ENCODE measurements around the gene RTKN2. TPM values are rescaled to one million over a fixed set of nuclear protein-coding genes. Genes with fewer than 3 reads are reported as not detected.
"Not testable (repeated sequence)": the region's sequence is repeated elsewhere in the genome, so short reads cannot be mapped to it uniquely, and the experiment has no call there.

Gene RTKN2, protein sequence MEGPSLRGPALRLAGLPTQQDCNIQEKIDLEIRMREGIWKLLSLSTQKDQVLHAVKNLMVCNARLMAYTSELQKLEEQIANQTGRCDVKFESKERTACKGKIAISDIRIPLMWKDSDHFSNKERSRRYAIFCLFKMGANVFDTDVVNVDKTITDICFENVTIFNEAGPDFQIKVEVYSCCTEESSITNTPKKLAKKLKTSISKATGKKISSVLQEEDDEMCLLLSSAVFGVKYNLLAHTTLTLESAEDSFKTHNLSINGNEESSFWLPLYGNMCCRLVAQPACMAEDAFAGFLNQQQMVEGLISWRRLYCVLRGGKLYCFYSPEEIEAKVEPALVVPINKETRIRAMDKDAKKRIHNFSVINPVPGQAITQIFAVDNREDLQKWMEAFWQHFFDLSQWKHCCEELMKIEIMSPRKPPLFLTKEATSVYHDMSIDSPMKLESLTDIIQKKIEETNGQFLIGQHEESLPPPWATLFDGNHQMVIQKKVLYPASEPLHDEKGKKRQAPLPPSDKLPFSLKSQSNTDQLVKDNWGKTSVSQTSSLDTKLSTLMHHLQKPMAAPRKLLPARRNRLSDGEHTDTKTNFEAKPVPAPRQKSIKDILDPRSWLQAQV
- total RNA-seq: 1 to 10 TPM; 3.6 to 4.1 TPM

DNA sequence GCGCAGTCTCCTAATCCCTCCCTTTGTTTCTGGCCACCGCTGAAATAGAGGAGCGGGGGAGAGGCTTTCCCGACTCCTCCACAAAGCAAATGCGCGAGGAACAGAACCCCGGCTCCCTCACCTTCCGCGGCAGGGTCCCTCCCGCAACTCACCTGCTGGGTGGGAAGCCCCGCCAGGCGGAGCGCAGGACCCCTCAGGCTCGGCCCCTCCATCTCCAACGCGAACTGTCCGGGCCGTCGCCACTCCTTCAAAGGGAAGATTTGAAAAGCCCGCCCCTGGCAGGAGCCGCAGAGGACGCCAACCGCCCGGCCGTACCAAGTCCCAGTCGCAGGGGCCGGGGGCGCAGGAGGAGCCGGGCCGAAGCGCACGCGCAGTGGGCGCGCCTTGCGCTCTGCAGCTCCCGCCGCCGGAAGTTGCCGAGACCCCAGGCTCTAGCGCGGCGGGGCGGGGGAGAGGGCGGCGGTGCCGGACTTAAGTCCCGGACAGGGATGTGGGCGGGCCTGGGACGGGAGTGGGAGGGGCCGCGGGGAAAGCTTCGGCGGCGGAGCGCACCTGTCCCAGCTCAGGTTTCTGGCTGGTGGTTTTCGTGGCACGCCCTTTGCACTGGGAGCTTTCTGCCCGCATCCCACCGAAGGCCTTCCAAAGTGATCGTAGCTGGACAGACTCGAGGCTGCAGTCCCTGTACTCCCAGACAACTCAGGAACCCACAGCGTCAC, at the start of gene RTKN2:
Gene RTKN2, minus strand, starts transcription at position 446 of the 716 bp plus-strand sequence. Its CDS starts 234 bp downstream, at position 212.
- Mint-ChIP-seq H3K4me3 (peak within 1 kb of the TSS; percentile 84), H3K27me3 (peaks cover 45% of the 10 kb centered on the region), H3K36me3 (no peaks in the 10 kb centered on the region), H3K27ac (peak within 1 kb of the TSS; percentile 17), H3K4me1 (peaks cover 13% of the 10 kb centered on the region), H3K9me3 (no peaks in the 10 kb centered on the region)
- DNase-seq (peak; percentile 79), ATAC-seq (ENCODE audit: low read depth) (peak; percentile 81)
- POLR2A ChIA-PET: interaction anchor here (1.3 kb wide), 1 partner anchor 230 kb away, joined by 4 read pairs; no protein-coding TSS in a partner anchor

DNA sequence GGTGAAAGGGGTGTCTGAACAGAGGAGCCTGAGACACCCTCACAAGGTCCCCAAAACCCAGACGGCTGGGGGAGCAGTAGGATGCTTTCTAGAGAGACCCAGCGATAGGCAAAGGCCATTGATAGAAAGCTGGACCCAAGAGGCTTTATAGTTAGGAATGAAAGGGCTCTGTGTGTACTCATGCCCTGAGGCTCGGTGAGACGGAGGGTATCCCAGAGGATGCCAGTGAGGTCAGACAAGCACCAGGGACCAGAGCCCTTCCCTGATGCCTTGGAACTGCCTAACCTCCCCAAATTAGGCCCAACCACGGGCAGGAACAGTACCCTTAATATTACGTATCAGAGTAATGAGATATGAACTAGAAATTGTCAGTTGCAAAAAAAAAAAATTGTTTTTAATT, 48.6 kb upstream of the RTKN2 start:
- Mint-ChIP-seq H3K4me1 (no peaks in the 10 kb centered on the region), H3K36me3 (no peaks in the 10 kb centered on the region), H3K9me3 (no peaks in the 10 kb centered on the region), H3K27ac (no peak overlapping the region), H3K27me3 (peaks cover 8% of the 10 kb centered on the region), H3K4me3 (no peak overlapping the region)
- no peak for DNase-seq
- POLR2A ChIA-PET: no interaction called here
- ATAC-seq (ENCODE audit: low read depth): no peak

DNA sequence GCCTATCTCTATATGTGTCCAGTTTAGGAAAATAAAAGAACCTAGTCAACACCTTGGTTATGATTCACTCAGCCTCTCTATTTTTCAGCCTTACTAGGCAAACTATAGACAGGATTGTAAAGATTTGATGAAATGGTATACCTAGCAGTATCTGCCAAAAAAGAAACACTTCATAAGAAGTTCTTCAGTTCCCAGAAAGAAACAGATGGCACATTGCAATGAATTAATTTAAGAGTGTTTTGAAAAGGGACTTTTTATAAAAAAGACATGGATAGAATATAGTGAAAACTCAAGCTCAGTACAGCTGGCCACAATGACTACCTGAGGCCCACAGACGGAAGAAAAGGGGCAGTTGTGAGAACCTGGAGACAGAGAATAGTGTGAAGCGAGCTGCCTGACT, 40.6 kb upstream of the RTKN2 start:
- POLR2A ChIA-PET: no interaction called here
- Mint-ChIP-seq H3K4me1 (no peaks in the 10 kb centered on the region), H3K9me3 (no peaks in the 10 kb centered on the region), H3K27ac (no peak overlapping the region), H3K36me3 (no peaks in the 10 kb centered on the region), H3K4me3 (no peak overlapping the region), H3K27me3 (peaks cover 5% of the 10 kb centered on the region)
- DNase-seq (no peak), ATAC-seq (ENCODE audit: low read depth) (no peak)

DNA sequence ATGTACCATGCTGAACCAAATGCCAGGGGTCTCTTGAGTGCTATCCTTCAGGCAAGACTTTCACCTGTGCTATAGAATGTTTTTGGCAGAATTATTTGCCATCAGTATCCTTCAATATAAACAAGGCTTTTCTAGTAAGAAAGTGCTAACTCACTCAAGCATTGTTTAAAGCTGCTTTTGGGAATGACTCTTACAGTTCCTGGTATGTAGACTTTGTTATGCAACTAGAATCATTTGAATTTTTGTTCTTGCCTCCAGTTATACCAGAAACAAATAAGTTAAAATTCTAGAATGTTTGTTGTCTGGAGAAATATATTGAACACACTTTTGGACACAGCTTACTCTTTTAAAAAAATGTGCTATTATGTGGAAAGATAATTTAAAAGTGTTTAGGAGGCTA, 39.5 kb upstream of the RTKN2 start:
- Mint-ChIP-seq H3K4me3 (no peak overlapping the region), H3K4me1 (no peaks in the 10 kb centered on the region), H3K27ac (no peak overlapping the region), H3K27me3 (peaks cover 6% of the 10 kb centered on the region), H3K9me3 (no peaks in the 10 kb centered on the region), H3K36me3 (no peaks in the 10 kb centered on the region)
- POLR2A ChIA-PET: no interaction called here
- ATAC-seq (ENCODE audit: low read depth) (no peak), DNase-seq (no peak)

DNA sequence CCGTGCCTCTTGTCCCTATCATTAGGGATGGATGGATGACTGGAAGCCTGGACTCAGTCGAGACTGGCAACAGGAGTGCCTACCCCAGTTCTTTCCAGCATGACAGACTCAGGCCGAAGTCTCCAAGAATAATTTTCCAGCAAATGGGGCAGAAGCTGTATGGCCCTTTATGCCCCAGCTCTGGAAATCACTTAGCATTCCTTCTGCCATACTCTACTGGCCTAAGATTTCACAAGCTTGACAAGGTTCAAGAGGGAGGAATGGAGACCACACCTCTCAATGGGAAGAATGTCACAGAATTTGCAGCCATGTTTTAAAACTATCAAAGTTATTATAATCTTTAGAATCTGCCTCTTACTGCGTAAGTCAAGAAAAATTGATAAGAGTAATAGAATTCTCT, 39.0 kb upstream of the RTKN2 start:
- Mint-ChIP-seq H3K4me1 (no peaks in the 10 kb centered on the region), H3K27me3 (peaks cover 8% of the 10 kb centered on the region), H3K27ac (no peak overlapping the region), H3K36me3 (no peaks in the 10 kb centered on the region), H3K4me3 (no peak overlapping the region), H3K9me3 (no peaks in the 10 kb centered on the region)
- POLR2A ChIA-PET: no interaction called here
- no peak for ATAC-seq (ENCODE audit: low read depth)
- no peak for DNase-seq

DNA sequence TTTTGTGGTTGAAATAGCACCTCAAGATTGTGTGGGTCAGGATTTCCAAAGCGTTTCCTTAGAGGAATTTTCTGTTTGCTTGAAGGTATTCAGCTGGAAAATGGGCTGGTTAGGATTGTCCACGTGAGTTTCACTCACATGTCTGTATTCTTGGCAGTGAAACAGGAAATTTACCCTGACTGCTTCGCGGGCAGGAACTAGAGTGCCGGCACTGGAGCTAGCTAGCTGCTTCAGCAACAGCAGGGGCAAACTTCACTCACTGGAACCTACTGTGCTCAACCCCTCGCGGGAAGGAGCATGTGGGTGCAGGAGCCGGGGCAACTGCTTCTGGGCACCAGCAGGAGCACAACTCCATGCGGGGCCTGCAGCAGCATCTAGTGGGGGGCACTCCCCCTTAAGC, 38.0 kb upstream of the RTKN2 start:
- ATAC-seq (ENCODE audit: low read depth): no peak
- no peak overlapping the region for H3K4me3 Mint-ChIP-seq
- H3K4me1 Mint-ChIP-seq: no peaks in the 10 kb centered on the region
- peaks cover under 1% of the 10 kb centered on the region for H3K9me3 Mint-ChIP-seq
- POLR2A ChIA-PET: no interaction called here
- peaks cover 5% of the 10 kb centered on the region for H3K27me3 Mint-ChIP-seq
- DNase-seq: no peak
- no peaks in the 10 kb centered on the region for H3K36me3 Mint-ChIP-seq
- H3K27ac Mint-ChIP-seq: no peak overlapping the region

DNA sequence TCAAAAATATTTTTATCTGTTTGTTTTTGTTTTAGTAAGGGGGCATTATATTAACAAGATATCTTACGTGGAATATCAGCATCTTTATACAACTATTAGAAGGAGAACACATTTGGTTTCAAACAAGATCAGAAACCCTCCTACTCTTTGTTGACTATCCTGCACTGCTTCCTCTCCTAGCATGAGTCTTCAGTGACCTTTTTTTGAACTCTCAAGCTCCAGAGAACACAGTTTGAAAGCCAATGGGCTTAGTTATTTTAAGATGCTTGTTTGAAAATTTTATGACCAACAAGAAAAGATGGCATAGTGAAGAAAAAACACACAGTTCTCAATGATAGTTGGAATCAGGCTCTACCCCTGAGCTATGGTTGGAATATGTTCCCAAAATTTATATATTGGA, 37.2 kb upstream of the RTKN2 start:
- H3K27ac Mint-ChIP-seq: no peak overlapping the region
- DNase-seq (no peak), ATAC-seq (ENCODE audit: low read depth) (no peak)
- no peak overlapping the region for H3K4me3 Mint-ChIP-seq
- H3K27me3 Mint-ChIP-seq: peaks cover 3% of the 10 kb centered on the region
- H3K9me3 Mint-ChIP-seq: peaks cover 3% of the 10 kb centered on the region
- H3K36me3 Mint-ChIP-seq: no peaks in the 10 kb centered on the region
- H3K4me1 Mint-ChIP-seq: no peaks in the 10 kb centered on the region
- POLR2A ChIA-PET: no interaction called here

DNA sequence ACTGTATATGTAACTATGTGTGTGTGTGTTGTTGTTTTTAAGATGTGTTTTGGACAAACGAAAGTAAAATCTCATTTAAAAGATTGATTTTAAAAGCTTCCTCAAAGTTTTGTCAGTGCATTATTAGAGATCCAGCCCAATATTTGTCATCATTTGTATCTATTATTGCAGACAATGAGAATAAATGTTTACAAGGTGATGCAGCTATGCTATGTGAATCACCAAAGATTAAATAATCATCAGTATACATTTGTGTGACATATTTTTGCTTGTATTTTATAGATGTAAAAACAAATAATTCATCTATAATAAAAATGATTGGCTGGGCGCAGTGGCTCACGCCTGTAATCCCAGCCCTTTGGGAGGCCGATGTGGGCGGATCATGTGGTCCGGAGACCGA, 35.3 kb upstream of the RTKN2 start:
- Mint-ChIP-seq H3K9me3 (peaks cover 8% of the 10 kb centered on the region), H3K36me3 (no peaks in the 10 kb centered on the region), H3K27ac (no peak overlapping the region), H3K4me3 (no peak overlapping the region), H3K4me1 (no peaks in the 10 kb centered on the region), H3K27me3 (peaks cover 3% of the 10 kb centered on the region)
- no peak for DNase-seq
- POLR2A ChIA-PET: no interaction called here
- no peak for ATAC-seq (ENCODE audit: low read depth)

DNA sequence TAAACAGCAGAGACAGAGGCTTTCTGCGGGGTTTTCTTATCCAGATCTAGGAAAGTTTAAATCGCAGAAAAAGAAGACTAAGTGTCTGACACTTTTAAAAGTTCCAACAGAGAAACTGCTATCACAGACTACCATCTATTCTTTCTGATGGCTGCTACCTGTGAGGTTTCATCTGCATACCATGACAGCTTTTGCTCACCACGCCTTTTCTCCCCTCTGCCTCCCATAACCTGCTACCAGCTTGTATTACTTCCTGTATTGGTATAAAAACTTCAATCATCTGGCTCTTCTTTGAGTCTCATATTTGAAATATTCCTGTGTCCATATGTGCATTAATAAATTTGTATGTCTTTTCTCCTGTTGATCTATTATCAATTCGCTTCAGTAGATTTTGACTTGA, 34.1 kb upstream of the RTKN2 start:
- Mint-ChIP-seq H3K4me1 (no peaks in the 10 kb centered on the region), H3K27ac (no peak overlapping the region), H3K36me3 (no peaks in the 10 kb centered on the region), H3K27me3 (peaks cover 3% of the 10 kb centered on the region), H3K9me3 (peaks cover 9% of the 10 kb centered on the region), H3K4me3 (no peak overlapping the region)
- POLR2A ChIA-PET: no interaction called here
- ATAC-seq (ENCODE audit: low read depth): no peak
- no peak for DNase-seq

DNA sequence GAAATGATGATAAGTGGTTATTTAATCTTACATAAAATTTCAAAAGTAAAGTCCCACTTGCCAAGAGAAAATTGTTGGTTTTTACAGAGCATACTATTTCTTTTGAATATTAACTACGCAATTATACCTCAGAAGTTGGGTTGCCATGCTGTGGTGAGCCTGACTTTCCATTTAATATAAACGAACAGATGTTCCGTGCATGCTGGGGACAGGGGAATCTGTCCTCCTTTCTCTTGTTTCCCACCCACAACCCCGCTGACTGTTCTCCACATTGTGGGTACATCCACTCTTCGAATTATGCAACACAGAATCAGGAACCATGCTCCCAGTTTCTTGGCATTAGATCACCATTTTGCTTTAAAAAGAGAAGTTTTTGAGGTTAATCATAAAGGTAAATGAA, 29.2 kb upstream of the RTKN2 start:
- H3K27me3 Mint-ChIP-seq: peaks cover 9% of the 10 kb centered on the region

DNA sequence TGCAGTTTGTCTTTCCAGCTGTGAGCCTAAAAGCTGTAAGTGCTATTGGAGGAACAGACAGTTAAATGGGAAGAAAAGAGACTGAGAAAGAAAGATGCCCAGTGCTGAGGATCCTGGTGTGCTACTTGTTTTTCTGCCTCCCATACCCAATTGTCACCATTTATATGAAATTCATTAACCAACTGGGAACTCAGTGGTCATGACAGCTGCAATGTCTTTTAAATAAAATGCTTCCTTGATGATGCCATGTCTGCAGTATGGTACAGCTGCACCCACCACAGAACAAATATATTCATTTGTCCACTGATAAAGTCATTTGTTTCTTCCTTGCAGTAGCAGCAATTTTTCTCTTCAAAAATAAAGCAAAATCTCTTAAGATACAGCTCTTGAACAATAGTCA, 15.6 kb upstream of the RTKN2 start:
- H3K4me3 Mint-ChIP-seq: no peak overlapping the region
- H3K4me1 Mint-ChIP-seq: no peaks in the 10 kb centered on the region
- H3K27me3 Mint-ChIP-seq: peaks cover 12% of the 10 kb centered on the region
- no peak overlapping the region for H3K27ac Mint-ChIP-seq
- DNase-seq (no peak), ATAC-seq (ENCODE audit: low read depth) (no peak)
- no peaks in the 10 kb centered on the region for H3K36me3 Mint-ChIP-seq
- no peaks in the 10 kb centered on the region for H3K9me3 Mint-ChIP-seq
- POLR2A ChIA-PET: no interaction called here

More for the DNA sequence above, 29.2 kb upstream of the RTKN2 start:
- no peak overlapping the region for H3K27ac Mint-ChIP-seq
- no peaks in the 10 kb centered on the region for H3K4me1 Mint-ChIP-seq
- ATAC-seq (ENCODE audit: low read depth): no peak
- POLR2A ChIA-PET: no interaction called here
- peaks cover 9% of the 10 kb centered on the region for H3K9me3 Mint-ChIP-seq
- H3K36me3 Mint-ChIP-seq: no peaks in the 10 kb centered on the region
- no peak overlapping the region for H3K4me3 Mint-ChIP-seq
- DNase-seq: no peak

DNA sequence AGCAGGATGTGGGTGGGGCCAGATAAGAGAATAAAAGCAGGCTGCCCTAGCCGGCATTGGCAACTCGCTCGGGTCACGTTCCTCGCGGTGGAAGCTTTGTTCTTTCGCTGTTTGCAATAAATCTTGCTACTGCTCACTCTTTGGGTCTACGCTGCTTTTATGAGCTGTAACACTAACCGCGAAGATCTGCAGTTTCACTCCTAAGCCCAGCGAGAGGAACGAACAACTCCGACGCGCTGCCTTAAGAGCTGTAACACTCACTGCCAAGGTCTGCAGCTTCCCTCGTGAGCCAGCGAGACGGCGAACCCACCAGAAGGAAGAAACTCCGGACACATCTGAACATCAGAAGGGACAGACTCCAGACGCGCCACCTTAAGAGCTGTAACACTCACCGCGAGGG, 12.7 kb upstream of the RTKN2 start:
- H3K9me3 Mint-ChIP-seq; H3K36me3 Mint-ChIP-seq; H3K27ac Mint-ChIP-seq; DNase-seq; ATAC-seq (ENCODE audit: low read depth); H3K4me1 Mint-ChIP-seq; POLR2A ChIA-PET; H3K4me3 Mint-ChIP-seq: not testable (repeated sequence)
- peaks cover 11% of the 10 kb centered on the region for H3K27me3 Mint-ChIP-seq

DNA sequence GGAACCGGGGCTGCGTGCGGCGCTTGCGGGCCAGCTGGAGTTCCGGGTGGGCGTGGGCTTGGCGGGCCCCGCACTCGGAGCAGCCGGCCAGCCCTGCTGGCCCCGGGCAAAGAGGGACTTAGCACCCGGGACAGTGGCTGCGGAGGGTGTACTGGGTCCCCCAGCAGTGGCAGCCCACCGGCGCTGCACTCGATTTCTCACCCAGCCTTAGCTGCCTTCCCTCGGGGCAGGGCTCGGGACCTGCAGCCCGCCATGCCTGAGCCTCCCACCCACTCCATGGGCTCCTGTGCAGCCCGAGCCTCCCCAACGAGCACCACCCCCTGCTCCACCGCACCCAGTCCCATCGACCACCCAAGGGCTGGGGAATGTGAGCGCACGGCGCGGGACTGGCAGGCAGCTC, 11.7 kb upstream of the RTKN2 start:
- POLR2A ChIA-PET: interaction anchor here (0.6 kb wide), 1 partner anchor 48 kb away, joined by 3 read pairs; no protein-coding TSS in a partner anchor
- not testable (repeated sequence) for DNase-seq

More for the DNA sequence above, 11.7 kb upstream of the RTKN2 start:
- peaks cover 13% of the 10 kb centered on the region for H3K27me3 Mint-ChIP-seq
- not testable (repeated sequence) for H3K4me1 Mint-ChIP-seq; H3K9me3 Mint-ChIP-seq; H3K27ac Mint-ChIP-seq; H3K4me3 Mint-ChIP-seq; H3K36me3 Mint-ChIP-seq; ATAC-seq (ENCODE audit: low read depth)
